ENCODE data around the gene TMEM69.
"Not testable (repeated sequence)": the region's sequence is repeated elsewhere in the genome, so short reads cannot be mapped to it uniquely, and the experiment has no call there.

TMEM69 gene

DNA sequence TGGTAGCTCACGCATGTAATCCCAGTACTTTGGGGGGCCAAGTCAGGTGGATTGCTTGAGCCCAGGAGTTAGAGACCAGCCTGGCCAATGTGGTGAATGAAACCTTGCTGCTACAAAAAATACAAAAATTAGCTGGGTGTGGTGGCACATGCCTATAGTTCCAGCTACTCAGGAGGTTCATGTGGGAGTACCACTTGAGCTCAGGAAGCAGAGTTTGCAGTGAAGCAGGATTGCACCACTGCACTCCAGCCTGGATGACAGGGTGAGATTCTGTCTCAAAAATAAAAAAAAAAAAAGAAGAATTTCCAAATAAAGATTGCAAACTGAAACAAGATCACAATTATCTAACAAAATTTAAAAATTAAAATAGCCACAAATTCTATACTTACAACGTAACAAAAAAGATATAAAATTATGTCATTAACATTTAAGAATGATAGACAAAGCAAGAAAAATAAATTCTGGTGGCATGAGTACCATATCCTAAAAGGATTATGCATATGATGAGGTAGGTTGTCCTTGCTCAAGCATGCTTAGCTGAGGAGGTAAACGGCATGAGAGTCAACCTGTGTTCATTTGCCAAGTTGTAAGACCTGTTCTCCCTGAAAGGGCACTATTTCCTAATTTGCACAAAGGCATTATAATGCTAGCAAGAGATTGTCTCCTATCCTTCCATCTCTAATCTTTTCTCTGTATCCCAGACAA, 42.2 kb downstream of the TMEM69 start:
- TF ChIP-seq, protein P1, sequence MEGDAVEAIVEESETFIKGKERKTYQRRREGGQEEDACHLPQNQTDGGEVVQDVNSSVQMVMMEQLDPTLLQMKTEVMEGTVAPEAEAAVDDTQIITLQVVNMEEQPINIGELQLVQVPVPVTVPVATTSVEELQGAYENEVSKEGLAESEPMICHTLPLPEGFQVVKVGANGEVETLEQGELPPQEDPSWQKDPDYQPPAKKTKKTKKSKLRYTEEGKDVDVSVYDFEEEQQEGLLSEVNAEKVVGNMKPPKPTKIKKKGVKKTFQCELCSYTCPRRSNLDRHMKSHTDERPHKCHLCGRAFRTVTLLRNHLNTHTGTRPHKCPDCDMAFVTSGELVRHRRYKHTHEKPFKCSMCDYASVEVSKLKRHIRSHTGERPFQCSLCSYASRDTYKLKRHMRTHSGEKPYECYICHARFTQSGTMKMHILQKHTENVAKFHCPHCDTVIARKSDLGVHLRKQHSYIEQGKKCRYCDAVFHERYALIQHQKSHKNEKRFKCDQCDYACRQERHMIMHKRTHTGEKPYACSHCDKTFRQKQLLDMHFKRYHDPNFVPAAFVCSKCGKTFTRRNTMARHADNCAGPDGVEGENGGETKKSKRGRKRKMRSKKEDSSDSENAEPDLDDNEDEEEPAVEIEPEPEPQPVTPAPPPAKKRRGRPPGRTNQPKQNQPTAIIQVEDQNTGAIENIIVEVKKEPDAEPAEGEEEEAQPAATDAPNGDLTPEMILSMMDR (IDR thresholded peaks at IDR 0.05; ENCODE audit: control insufficient read depth, insufficient read depth, low read depth, low read length, missing control alignments): no peak
- DNase-seq (ENCODE audit: low read depth): no peak
- H3K4me3 ChIP-seq (ENCODE audit: control insufficient read depth, low read depth, low read length): no peak overlapping the region

DNA sequence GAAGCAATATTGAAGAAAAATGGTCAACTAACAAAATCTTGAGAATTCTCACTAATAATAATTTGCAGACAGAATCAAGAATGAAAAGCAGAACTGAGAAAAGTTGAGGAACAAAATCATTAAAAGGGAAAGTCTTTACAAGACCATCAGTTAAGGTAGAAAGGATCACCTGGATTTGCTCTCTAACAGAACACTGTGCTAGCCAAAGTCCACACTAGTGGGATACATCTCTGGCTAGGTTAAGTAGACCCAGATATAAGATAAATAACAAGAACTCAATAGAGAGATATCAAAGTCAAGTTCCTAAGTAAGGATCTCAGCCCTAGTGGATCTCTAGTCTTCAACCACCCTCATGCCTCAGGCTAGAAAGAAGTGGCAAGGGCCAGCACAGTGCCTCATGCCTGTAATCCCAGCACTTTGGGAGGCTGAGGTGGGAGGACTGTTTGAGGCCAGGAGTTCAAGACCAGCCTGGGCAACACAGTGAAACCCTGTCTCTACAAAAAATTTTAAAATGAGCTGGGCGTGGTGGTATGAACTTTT, 42.9 kb downstream of the TMEM69 start:
- no peak overlapping the region for H3K4me3 ChIP-seq (ENCODE audit: control insufficient read depth, low read depth, low read length)
- DNase-seq (ENCODE audit: low read depth): no peak
- TF ChIP-seq, protein P1 (IDR thresholded peaks at IDR 0.05; ENCODE audit: control insufficient read depth, insufficient read depth, low read depth, low read length, missing control alignments): no peak

DNA sequence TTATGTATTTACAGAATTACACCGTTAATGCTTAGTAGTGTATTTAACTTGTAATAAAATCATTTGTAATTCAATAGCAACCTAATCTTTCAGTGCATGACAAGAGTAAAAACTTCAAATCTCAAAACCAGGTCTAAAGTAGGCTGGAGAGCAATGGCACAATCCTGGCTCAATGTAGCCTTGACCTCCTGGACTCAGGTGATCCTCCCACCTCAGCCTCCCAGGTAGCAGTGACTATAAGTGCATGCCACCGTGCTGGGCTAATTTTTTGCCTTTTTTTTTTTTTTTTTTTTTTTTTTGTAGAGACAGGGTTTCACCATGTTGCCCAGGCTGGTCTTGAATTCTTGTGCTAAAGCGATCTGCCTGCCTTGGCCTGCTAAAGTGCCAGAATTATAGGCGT, 51.2 kb downstream of the TMEM69 start:
- no peak overlapping the region for H3K4me3 ChIP-seq (ENCODE audit: control insufficient read depth, low read depth, low read length)
- TF ChIP-seq, protein P1 (IDR thresholded peaks at IDR 0.05; ENCODE audit: control insufficient read depth, insufficient read depth, low read depth, low read length, missing control alignments): no peak
- no peak for DNase-seq (ENCODE audit: low read depth)

GRCh38 chr1:45739641-45740156, 51.7 kb downstream of the TMEM69 start:
- DNase-seq (ENCODE audit: low read depth); H3K4me3 ChIP-seq (ENCODE audit: control insufficient read depth, low read depth, low read length): not testable (repeated sequence)

Measured in AG09309 (cell line).